SK-N-SH (cell line): ENCODE data around the gene CCDC80.

Experiments
- FOXM1 ChIP-seq: IDR thresholded peaks from 2 replicates; pipeline ENCODE4 v1.4.0; 2012; ENCODE audit warnings: low read depth, mild to moderate bottlenecking
- JUND ChIP-seq: IDR thresholded peaks from 2 replicates; pipeline ENCODE4 v1.4.0; 2012
- NFIC ChIP-seq: IDR thresholded peaks from 2 replicates; pipeline ENCODE4 v1.4.0; 2012; ENCODE audit warnings: borderline replicate concordance
- RAD21 ChIP-seq: IDR thresholded peaks from 2 replicates; pipeline ENCODE4 v1.6.1; 2012; ENCODE audit warnings: mild to moderate bottlenecking, low read length
- RFX5 ChIP-seq: IDR thresholded peaks from 2 replicates; pipeline ENCODE4 v1.6.1; 2012; ENCODE audit warnings: mild to moderate bottlenecking, improper control_type of control experiment, low read length
- SIN3A ChIP-seq: IDR thresholded peaks from 2 replicates; pipeline ENCODE4 v1.6.1; 2012; ENCODE audit warnings: low read depth, mild to moderate bottlenecking, low read length, moderate library complexity, borderline replicate concordance
- YY1 ChIP-seq: IDR thresholded peaks from 2 replicates; pipeline ENCODE4 v1.4.0; 2012; ENCODE audit warnings: low read depth, mild to moderate bottlenecking
- TF ChIP-seq, protein P1 (sequence below): fragments of 200-600 bp; sonication (generic); IDR thresholded peaks from 2 replicates; pipeline ENCODE4 v1.6.1; 2017; ENCODE audit warnings: antibody characterized with exemption, mild to moderate bottlenecking, moderate library complexity

DNA sequence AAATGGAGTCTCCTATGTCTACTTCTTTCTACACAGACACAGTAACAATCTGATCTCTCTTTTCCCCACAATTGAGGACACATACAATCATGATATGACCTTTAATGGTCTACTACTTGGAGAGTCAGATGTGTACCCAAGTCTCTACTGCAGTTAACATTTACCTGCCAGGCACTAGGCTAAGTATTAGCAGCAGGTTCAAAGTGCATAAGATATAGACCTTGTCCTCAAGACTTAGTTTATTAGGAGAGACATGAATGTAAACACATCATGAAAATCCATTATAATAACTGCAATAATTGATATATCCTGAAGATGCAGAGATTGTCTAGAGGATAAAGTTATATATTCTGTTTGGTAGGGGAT lies 76.0 kb downstream of the CCDC80 start:
- TF ChIP-seq RAD21 (no peak), FOXM1 (no peak), RFX5 (no peak), NFIC (no peak), YY1 (no peak), JUND (no peak), SIN3A (no peak)
- TF ChIP-seq, protein P1, sequence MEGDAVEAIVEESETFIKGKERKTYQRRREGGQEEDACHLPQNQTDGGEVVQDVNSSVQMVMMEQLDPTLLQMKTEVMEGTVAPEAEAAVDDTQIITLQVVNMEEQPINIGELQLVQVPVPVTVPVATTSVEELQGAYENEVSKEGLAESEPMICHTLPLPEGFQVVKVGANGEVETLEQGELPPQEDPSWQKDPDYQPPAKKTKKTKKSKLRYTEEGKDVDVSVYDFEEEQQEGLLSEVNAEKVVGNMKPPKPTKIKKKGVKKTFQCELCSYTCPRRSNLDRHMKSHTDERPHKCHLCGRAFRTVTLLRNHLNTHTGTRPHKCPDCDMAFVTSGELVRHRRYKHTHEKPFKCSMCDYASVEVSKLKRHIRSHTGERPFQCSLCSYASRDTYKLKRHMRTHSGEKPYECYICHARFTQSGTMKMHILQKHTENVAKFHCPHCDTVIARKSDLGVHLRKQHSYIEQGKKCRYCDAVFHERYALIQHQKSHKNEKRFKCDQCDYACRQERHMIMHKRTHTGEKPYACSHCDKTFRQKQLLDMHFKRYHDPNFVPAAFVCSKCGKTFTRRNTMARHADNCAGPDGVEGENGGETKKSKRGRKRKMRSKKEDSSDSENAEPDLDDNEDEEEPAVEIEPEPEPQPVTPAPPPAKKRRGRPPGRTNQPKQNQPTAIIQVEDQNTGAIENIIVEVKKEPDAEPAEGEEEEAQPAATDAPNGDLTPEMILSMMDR, result no peak
